ENCODE data around the gene QKI.
A peak's percentile ranks its signal among the peaks of the same experiment; 100 is the strongest.
"Not testable (repeated sequence)": the region's sequence is repeated elsewhere in the genome, so short reads cannot be mapped to it uniquely, and the experiment has no call there.

QKI gene

GRCh38 chr6:163460307-163460782 is 45.8 kb downstream of the QKI start:
- DNase-seq (ENCODE audit: low spot score in 2 of 2) (peak in 1 of 2 donors; percentile 20), ATAC-seq (replicated peaks; ENCODE audit: extremely low read depth, poor library complexity, severe bottlenecking) (peak; percentile 86)
- Mint-ChIP-seq H3K27ac (ENCODE audit: low read depth) (peak overlapping the region; percentile 96), H3K27me3 (no peaks in the 10 kb centered on the region), H3K9me3 (no peaks in the 10 kb centered on the region), H3K36me3 (ENCODE audit: insufficient read depth) (peaks cover 10% of the 10 kb centered on the region), H3K4me3 (peak overlapping the region; percentile 82), H3K4me1 (peaks cover 65% of the 10 kb centered on the region)

- Mint-ChIP-seq H3K27me3 (no peaks in the 10 kb centered on the region), H3K4me1 (peaks cover 53% of the 10 kb centered on the region), H3K27ac (ENCODE audit: low read depth) (peak overlapping the region; percentile 46), H3K4me3 (no peak overlapping the region), H3K9me3 (no peaks in the 10 kb centered on the region), H3K36me3 (ENCODE audit: insufficient read depth) (peaks cover 12% of the 10 kb centered on the region)
- no peak for ATAC-seq (replicated peaks; ENCODE audit: extremely low read depth, poor library complexity, severe bottlenecking)
- no peak for DNase-seq (ENCODE audit: low spot score in 2 of 2)
Observed at GRCh38 chr6:163461696-163462095, 47.2 kb downstream of the QKI start.

GRCh38 chr6:163463180-163463579 is 48.7 kb downstream of the QKI start:
- Mint-ChIP-seq H3K4me1 (peaks cover 47% of the 10 kb centered on the region), H3K27me3 (no peaks in the 10 kb centered on the region), H3K4me3 (no peak overlapping the region), H3K36me3 (ENCODE audit: insufficient read depth) (peaks cover 9% of the 10 kb centered on the region), H3K9me3 (no peaks in the 10 kb centered on the region), H3K27ac (ENCODE audit: low read depth) (no peak overlapping the region)
- ATAC-seq (replicated peaks; ENCODE audit: extremely low read depth, poor library complexity, severe bottlenecking), result no peak
- DNase-seq (ENCODE audit: low spot score in 2 of 2), result no peak

GRCh38 chr6:163463795-163464194 is 49.3 kb downstream of the QKI start:
- Mint-ChIP-seq H3K4me1 (peaks cover 47% of the 10 kb centered on the region), H3K4me3 (no peak overlapping the region), H3K9me3 (no peaks in the 10 kb centered on the region), H3K27me3 (no peaks in the 10 kb centered on the region), H3K27ac (ENCODE audit: low read depth) (no peak overlapping the region), H3K36me3 (ENCODE audit: insufficient read depth) (peaks cover 9% of the 10 kb centered on the region)
- ATAC-seq (replicated peaks; ENCODE audit: extremely low read depth, poor library complexity, severe bottlenecking), result no peak
- no peak for DNase-seq (ENCODE audit: low spot score in 2 of 2)

GRCh38 chr6:163466839-163467390 is 52.4 kb downstream of the QKI start:
- Mint-ChIP-seq H3K4me1 (peaks cover 48% of the 10 kb centered on the region), H3K36me3 (ENCODE audit: insufficient read depth) (peaks cover 12% of the 10 kb centered on the region), H3K27me3 (no peaks in the 10 kb centered on the region), H3K4me3 (no peak overlapping the region), H3K9me3 (peaks cover 17% of the 10 kb centered on the region), H3K27ac (ENCODE audit: low read depth) (no peak overlapping the region)
- DNase-seq (ENCODE audit: low spot score in 2 of 2), result no peak
- no peak for ATAC-seq (replicated peaks; ENCODE audit: extremely low read depth, poor library complexity, severe bottlenecking)

- Mint-ChIP-seq H3K4me3 (no peak overlapping the region), H3K4me1 (peaks cover 45% of the 10 kb centered on the region), H3K27me3 (no peaks in the 10 kb centered on the region), H3K27ac (ENCODE audit: low read depth) (no peak overlapping the region), H3K36me3 (ENCODE audit: insufficient read depth) (peaks cover 19% of the 10 kb centered on the region), H3K9me3 (peaks cover 17% of the 10 kb centered on the region)
- no peak for ATAC-seq (replicated peaks; ENCODE audit: extremely low read depth, poor library complexity, severe bottlenecking)
- no peak for DNase-seq (ENCODE audit: low spot score in 2 of 2)
Observed at GRCh38 chr6:163468738-163469137, 54.2 kb downstream of the QKI start.

- Mint-ChIP-seq H3K27ac (ENCODE audit: low read depth) (peak overlapping the region; percentile 5), H3K4me1 (peaks cover 41% of the 10 kb centered on the region), H3K4me3 (peak overlapping the region; percentile 31), H3K36me3 (ENCODE audit: insufficient read depth) (peaks cover 19% of the 10 kb centered on the region), H3K9me3 (peaks cover 17% of the 10 kb centered on the region), H3K27me3 (no peaks in the 10 kb centered on the region)
- ATAC-seq (replicated peaks; ENCODE audit: extremely low read depth, poor library complexity, severe bottlenecking) (no peak), DNase-seq (ENCODE audit: low spot score in 2 of 2) (no peak)
Observed at GRCh38 chr6:163469459-163469985, 55.0 kb downstream of the QKI start.

- no peak for DNase-seq (ENCODE audit: low spot score in 2 of 2)
- Mint-ChIP-seq H3K9me3 (peaks cover 17% of the 10 kb centered on the region), H3K4me3 (no peak overlapping the region), H3K27me3 (no peaks in the 10 kb centered on the region), H3K36me3 (ENCODE audit: insufficient read depth) (peaks cover 16% of the 10 kb centered on the region), H3K4me1 (peaks cover 43% of the 10 kb centered on the region), H3K27ac (ENCODE audit: low read depth) (peak overlapping the region; percentile 32)
- no peak for ATAC-seq (replicated peaks; ENCODE audit: extremely low read depth, poor library complexity, severe bottlenecking)
Observed at GRCh38 chr6:163470611-163471010, 56.1 kb downstream of the QKI start.

- H3K27me3 Mint-ChIP-seq, result no peaks in the 10 kb centered on the region
- peak overlapping the region; percentile 42 for H3K27ac Mint-ChIP-seq (ENCODE audit: low read depth)
- H3K4me1 Mint-ChIP-seq, result peaks cover 42% of the 10 kb centered on the region
- DNase-seq (ENCODE audit: low spot score in 2 of 2), result no peak
- H3K36me3 Mint-ChIP-seq (ENCODE audit: insufficient read depth), result peaks cover 18% of the 10 kb centered on the region
- H3K4me3 Mint-ChIP-seq, result no peak overlapping the region
- no peak for ATAC-seq (replicated peaks; ENCODE audit: extremely low read depth, poor library complexity, severe bottlenecking)
- H3K9me3 Mint-ChIP-seq, result peaks cover 14% of the 10 kb centered on the region
Observed at GRCh38 chr6:163474581-163474980, 60.1 kb downstream of the QKI start.

- H3K4me3 Mint-ChIP-seq; ATAC-seq (replicated peaks; ENCODE audit: extremely low read depth, poor library complexity, severe bottlenecking); H3K9me3 Mint-ChIP-seq; H3K27me3 Mint-ChIP-seq; DNase-seq (ENCODE audit: low spot score in 2 of 2); H3K27ac Mint-ChIP-seq (ENCODE audit: low read depth): not testable (repeated sequence)
- Mint-ChIP-seq H3K4me1 (peaks cover 20% of the 10 kb centered on the region), H3K36me3 (ENCODE audit: insufficient read depth) (peaks cover 16% of the 10 kb centered on the region)
Observed at GRCh38 chr6:163476946-163477345, 62.4 kb downstream of the QKI start.

- DNase-seq (ENCODE audit: low spot score in 2 of 2), result no peak
- H3K4me1 Mint-ChIP-seq, result peaks cover 34% of the 10 kb centered on the region
- H3K27ac Mint-ChIP-seq (ENCODE audit: low read depth), result no peak overlapping the region
- no peak overlapping the region for H3K4me3 Mint-ChIP-seq
- H3K27me3 Mint-ChIP-seq, result no peaks in the 10 kb centered on the region
- no peak for ATAC-seq (replicated peaks; ENCODE audit: extremely low read depth, poor library complexity, severe bottlenecking)
- H3K9me3 Mint-ChIP-seq, result no peaks in the 10 kb centered on the region
- peaks cover 10% of the 10 kb centered on the region for H3K36me3 Mint-ChIP-seq (ENCODE audit: insufficient read depth)
Observed at GRCh38 chr6:163483107-163483506, 68.6 kb downstream of the QKI start.

- DNase-seq (ENCODE audit: low spot score in 2 of 2) (no peak), ATAC-seq (replicated peaks; ENCODE audit: extremely low read depth, poor library complexity, severe bottlenecking) (no peak)
- H3K27me3 Mint-ChIP-seq, result no peaks in the 10 kb centered on the region
- no peak overlapping the region for H3K27ac Mint-ChIP-seq (ENCODE audit: low read depth)
- H3K36me3 Mint-ChIP-seq (ENCODE audit: insufficient read depth), result peaks cover 5% of the 10 kb centered on the region
- peaks cover 55% of the 10 kb centered on the region for H3K4me1 Mint-ChIP-seq
- H3K4me3 Mint-ChIP-seq, result no peak overlapping the region
- H3K9me3 Mint-ChIP-seq, result no peaks in the 10 kb centered on the region
Observed at GRCh38 chr6:163485388-163485851, 70.9 kb downstream of the QKI start.

- Mint-ChIP-seq H3K4me3 (no peak overlapping the region), H3K27ac (ENCODE audit: low read depth) (no peak overlapping the region), H3K27me3 (no peaks in the 10 kb centered on the region), H3K36me3 (ENCODE audit: insufficient read depth) (peaks cover 4% of the 10 kb centered on the region), H3K9me3 (no peaks in the 10 kb centered on the region), H3K4me1 (peaks cover 63% of the 10 kb centered on the region)
- DNase-seq (ENCODE audit: low spot score in 2 of 2), result no peak
- ATAC-seq (replicated peaks; ENCODE audit: extremely low read depth, poor library complexity, severe bottlenecking), result no peak
Observed at GRCh38 chr6:163486821-163487220, 72.3 kb downstream of the QKI start.
